HG03442 (cell line): ENCODE data around the gene DEXI.
"Not testable (repeated sequence)": the region's sequence is repeated elsewhere in the genome, so short reads cannot be mapped to it uniquely, and the experiment has no call there.

Source experiments
- ATAC-seq: cut with Tn5 transposase; IDR thresholded peaks from one replicate; pipeline ENCODE4 v1.9.1; 2021; ENCODE audit warnings: mild to moderate bottlenecking, moderate library complexity; ENCODE audit not compliant: unreplicated experiment

The DEXI gene

DNA sequence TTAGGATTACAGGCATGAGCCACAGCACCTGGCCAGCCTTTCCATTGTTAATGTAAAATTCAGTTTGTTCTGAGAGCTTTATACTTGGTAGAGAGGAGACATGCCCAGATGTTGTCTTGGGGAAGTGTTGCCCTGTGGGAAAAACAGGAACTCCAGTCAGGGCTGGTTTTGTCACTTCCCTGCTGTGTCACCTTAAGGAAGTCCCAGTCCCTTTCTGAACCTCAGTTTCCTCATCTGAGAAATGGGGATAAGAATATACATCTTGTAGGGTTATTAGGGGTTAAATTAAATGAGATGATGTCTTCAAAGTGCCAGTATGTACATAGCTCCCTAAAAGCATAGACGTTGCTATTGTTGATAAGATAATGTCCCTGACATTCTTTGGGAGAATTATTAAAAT lies 27.3 kb upstream of the DEXI start:
- no peak for ATAC-seq

GRCh38 chr16:10968498-10968897 lies 26.2 kb upstream of the DEXI start:
- ATAC-seq, result no peak

DNA sequence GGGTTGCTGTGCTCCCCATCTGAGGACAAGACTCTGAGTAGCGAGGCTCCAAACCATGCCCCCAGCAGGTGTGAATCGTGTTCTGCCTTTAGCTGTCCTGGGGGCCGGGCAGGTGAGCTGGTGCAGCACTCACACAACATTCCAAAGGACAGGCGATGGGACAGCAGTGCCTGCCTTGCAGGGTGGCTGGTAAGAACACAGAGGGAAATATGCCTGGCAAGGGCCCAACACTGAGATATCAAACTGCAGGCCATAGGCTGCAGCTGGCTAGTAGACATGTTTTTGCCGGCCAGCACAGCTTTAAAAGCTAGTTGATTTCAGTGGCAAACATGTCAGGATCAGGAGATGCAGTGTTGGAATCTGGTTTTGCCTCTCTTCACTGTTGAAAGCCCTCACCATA lies 25.7 kb upstream of the DEXI start:
- no peak for ATAC-seq

DNA sequence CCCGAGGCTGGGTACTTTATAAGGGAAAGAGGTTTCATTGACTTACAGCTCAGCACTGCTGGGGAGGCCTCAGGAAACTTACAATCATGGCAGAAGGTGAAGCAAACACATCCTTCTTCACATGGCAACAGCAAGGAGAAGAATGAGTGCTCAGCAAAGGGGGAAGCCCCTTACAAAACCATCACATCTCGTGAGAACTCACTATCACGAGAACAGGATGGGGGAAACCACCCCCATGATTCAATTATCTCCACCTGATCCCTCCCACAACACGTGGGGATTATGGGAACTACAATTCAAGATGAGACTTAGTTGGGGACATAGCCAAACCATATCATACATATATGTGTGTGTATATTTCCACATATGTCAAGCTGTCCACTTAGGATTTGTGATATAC lies 24.3 kb upstream of the DEXI start:
- ATAC-seq, result not testable (repeated sequence)

- no peak for ATAC-seq
These were observed 23.9 kb upstream of the DEXI start for GRCh38 chr16:10966129-10966528.

- peak; percentile 58 for ATAC-seq
These were observed 23.3 kb upstream of the DEXI start for GRCh38 chr16:10965440-10966061.

- peak; percentile 50 for ATAC-seq
These were observed 22.6 kb upstream of the DEXI start for GRCh38 chr16:10964891-10965326.

DNA sequence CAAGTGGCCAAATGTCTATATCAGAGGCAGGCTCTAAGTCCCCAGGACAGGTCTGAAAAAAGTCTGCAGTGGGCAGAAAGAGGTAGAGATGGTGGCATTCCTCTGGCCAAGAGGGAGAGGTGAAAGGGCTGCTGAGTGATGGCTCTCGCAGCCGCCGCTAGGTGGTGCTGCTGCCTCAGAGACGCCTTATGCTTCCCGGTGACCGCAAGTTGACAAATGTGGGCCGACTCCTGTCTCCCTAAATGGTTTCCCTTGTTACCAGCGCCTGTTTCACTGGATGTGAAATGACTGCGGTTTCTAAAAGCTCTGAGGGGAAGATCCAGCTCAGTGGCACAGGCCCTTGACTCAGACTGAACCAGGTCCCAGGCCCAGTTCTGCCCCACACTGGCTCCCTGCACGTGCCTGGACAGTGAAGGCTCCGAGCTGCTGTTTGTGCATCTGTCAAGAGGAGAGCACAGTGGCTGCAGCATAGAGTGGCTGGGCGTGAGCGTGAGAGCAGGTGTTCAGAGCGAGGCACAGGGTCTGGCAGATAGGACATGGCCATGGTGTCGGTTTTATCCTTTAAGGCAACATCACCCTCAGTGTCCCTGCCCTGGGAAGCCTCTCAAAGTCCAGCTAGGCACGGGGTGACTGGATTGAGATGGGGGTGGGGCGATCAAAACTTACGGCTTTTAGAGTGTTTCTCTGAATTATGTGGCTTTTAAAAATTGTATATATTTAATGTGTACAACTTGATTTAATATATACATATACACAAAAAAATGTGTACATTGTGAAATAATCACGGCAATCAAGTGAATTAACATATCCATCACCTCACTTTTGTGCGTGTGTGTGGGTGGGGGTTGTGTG lies 22.0 kb upstream of the DEXI start:
- peak; percentile 41 for ATAC-seq

GRCh38 chr16:10961231-10961630 lies 19.0 kb upstream of the DEXI start:
- ATAC-seq, result no peak

DNA sequence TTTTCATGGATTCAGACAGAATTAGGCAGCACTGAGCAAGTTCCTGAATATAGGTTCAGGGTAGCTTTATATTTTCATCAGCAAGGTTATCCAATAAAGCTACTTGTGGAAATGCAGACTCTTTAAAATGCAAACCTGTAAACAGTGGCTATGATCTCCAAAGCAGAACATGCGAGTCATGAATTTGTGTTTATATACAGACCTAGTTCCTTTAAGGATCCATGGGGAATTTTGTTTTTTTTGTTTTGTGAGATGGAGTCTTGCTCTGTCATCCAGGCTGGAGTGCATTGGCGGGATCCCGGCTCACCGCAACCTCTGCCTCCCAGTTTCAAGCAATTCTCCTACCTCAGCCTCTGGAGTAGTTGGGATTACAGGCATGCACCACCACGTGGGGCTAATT lies 16.9 kb upstream of the DEXI start:
- no peak for ATAC-seq

DNA sequence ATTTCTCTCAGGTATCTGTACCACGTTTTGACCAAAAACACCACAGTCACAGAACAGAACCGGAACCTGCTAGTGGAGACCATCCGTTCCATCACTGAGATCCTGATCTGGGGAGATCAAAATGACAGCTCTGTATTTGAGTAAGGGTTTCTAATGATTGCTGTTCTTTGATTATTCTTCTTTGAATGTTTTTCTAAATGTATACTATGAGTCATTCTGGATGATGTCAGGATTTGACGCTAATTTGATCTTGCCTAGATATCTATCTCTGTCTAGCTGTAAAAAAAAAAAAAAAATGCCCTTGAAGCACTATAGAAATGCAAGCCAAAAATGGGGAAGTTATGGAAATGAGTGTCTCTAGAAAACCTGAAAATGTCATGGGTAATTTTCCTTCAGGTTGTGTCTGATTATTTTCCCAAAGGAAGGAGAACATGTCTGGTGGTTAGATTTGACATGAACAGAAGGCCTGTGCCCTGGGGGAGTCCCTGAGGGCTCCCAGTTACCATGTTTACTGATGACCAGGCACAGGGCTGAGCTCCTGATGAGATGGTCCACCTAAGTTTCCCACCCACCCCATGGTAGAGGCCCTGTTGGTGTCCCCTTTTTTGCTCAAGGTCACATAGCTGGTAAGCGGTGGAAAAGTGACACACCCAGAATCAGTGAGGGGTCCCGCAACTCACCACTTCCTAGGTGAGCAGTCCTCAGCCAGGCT lies 15.7 kb upstream of the DEXI start:
- no peak for ATAC-seq

DNA sequence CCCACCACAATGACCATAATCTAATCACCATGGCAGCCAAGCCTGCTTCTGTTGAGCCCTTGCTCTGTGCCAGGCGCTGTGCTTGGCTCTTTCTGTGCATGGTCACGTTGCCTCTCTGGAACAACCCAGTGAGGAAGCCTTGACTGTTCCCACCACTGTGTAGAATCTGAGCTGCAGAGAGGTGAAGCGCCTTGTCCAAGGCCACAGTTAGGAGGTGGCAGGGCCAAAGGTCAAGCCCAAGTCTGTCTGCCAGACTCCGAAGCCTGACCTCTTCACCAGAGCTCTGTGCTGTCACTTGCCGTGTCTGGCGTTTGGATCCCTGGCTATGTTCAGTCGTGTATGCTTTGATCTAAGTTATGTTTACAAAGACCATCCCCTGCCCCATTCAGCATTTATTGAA lies 12.6 kb upstream of the DEXI start:
- no peak for ATAC-seq

DNA sequence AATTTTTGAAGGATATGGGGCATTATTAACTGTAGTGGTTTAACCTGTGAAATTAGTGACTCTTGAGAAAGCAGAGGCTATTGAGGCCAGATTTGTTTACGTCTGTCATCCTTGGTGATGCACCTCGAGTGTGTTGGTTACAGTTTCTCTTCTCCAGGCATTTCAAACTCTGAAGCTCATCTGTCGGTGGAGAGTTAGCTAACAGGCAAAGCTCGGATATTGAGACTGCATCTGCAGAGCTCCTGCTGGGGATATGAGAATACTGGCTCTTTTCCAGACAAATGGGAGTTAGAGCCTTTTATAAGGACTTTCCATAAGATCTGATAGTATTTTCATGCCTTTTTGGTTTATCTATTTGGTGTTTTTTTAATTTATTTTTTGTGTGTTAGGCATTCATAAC lies 8.8 kb upstream of the DEXI start:
- no peak for ATAC-seq

- ATAC-seq, result no peak
These were observed 8.1 kb upstream of the DEXI start for GRCh38 chr16:10950393-10950792.

- ATAC-seq, result peak; percentile 65
These were observed 7.2 kb upstream of the DEXI start for GRCh38 chr16:10949424-10949970.

DNA sequence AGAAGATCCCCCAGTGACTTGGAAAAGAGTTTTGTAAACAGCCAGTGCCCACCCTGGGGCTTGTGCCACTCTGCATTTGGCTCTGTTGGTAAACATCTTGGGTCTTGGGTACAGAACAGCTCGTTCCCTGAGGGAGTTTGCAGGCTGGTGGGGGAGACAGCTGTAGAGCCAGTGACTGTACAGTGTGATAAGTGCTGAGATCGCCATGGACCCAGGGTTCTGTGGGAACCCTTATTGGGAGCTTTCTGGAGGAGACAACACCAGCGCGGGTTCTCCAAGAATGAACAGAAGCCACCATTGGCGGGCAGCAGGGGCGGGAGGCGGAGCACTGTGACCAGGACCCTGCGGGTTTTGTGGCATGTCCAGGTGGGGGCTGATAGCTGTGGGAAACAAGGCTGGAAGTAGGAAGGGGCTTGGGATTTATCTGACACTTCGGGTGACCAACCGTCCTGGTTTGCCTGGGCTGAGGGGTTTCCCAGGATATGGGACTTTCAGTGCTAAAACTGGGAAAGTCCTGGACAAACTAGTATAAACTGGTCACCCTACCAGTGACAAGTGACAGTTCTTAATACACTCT lies 5.0 kb upstream of the DEXI start:
- no peak for ATAC-seq

DNA sequence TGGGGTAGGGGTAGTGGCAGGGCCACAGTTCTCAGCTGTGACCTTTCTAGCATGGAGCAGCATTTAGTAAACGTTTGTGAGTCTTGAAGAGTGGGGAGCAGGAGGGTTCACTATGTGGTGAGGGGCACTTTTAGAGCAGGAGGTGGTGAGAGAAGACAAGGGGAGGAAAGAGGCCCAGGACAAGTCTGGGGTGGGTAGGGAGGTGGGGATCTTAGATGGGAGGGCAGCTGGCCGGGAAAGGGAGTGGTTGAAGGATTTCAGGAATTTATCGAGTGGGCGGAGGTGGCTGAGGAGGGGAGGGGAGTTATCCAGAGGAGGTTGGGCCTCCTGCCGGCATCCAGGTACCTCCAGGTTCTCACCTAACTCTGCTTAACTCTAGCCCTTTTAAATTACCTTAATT lies 4.0 kb upstream of the DEXI start:
- no peak for ATAC-seq

DNA sequence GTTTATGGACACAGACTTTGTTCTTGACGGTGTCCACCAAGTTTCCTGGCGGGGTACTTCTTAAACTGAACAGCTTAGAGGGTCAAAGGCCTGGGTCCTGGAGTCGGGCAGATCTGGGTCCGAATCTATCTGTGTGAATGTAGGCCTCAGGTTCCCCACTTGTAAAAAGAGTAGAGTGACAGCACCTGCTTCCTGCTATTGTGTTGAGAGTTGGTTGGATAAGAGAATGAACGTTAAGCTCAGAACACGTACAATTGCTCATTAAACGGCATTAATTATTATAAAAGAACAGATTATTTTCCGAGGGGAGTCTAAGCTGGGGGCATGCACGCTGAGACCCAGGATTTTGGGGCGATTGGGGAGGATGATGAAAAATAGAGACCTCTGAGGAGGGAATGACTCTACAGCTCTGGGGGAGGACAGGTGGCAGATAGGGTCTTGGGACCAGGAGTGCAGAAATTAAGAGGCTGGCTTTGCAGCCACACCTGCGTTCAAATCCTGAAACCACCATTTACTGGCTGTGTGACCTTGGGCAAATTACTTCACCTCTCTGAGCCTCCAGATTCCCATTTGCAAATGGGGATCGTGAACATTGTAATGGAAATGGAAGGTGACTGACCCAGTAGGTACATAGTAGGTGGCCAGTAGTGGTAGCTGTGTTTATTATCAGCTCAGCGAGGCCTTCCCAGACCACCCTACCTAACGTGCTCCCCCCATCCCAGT lies 3.0 kb upstream of the DEXI start:
- no peak for ATAC-seq

GRCh38 chr16:10944249-10945064 lies 2.2 kb upstream of the DEXI start, which contains the start of gene CLEC16A:
Gene CLEC16A, plus strand, starts transcription at chr16:10944564. Its CDS starts 154 bp downstream, at chr16:10944718.
- peak; percentile 71 for ATAC-seq

DNA sequence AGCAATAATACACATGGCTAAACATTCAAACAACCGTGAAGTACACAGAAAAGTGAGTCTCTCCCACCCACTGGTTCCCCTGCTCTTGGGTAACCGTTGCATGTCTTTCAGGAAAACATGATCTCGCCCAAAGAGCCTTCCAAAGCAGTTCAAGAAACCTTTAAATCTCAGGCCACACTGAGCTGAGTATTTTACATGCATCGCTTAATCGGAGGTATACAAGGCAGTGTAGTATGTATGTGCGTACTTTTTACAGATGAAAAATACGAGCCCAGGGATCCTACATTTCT lies 741 bp upstream of the DEXI start:
- no peak for ATAC-seq
